ENCODE results near the gene RBM20.

RBM20 gene

DNA sequence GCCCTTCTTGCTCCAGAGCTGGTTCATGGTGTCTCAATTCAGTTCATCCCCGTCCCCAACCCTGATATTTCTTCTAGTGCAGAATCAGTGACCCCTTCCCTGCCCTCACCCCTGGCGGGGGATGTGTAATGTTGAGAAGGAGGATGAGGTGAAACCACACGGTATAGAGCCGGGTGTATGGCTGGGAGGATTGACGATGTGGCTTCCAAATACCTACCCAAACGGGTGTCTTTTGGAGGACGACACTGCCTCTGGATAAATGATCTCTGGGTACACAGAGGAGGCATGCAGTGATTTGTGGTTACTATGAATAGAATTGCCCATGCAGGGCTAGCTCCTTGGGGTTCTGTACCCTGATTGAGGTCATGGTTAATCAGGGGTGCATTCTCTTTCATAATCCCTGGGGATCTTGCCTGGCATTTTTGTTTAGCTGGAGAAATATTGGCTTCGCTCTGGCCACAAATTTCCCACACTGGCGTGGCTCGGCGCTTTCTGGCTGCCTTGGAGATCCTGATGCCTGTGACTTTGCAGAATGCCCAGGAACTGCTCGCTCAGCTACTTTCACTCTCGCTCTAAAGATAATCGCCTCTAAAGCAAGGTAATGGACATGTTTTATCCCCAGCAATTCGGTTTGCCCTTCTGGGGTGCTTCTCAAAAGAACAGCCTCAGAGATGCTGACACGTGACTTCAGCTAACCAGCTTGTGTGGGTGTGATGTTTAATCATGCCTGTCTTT lies 89.2 kb downstream of the RBM20 start:
- no peak for DNase-seq (ENCODE audit: low spot score)
- in situ Hi-C loops (cut with MboI; ENCODE audit: low pct_unique_long_range_greater_than_20kb, low sequenced_read_pairs, unreplicated experiment), result no loop called here
- TF ChIP-seq, protein P1, sequence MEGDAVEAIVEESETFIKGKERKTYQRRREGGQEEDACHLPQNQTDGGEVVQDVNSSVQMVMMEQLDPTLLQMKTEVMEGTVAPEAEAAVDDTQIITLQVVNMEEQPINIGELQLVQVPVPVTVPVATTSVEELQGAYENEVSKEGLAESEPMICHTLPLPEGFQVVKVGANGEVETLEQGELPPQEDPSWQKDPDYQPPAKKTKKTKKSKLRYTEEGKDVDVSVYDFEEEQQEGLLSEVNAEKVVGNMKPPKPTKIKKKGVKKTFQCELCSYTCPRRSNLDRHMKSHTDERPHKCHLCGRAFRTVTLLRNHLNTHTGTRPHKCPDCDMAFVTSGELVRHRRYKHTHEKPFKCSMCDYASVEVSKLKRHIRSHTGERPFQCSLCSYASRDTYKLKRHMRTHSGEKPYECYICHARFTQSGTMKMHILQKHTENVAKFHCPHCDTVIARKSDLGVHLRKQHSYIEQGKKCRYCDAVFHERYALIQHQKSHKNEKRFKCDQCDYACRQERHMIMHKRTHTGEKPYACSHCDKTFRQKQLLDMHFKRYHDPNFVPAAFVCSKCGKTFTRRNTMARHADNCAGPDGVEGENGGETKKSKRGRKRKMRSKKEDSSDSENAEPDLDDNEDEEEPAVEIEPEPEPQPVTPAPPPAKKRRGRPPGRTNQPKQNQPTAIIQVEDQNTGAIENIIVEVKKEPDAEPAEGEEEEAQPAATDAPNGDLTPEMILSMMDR (IDR thresholded peaks at IDR 0.05; ENCODE audit: extremely low read depth, insufficient read depth, missing control alignments), result no peak

DNA sequence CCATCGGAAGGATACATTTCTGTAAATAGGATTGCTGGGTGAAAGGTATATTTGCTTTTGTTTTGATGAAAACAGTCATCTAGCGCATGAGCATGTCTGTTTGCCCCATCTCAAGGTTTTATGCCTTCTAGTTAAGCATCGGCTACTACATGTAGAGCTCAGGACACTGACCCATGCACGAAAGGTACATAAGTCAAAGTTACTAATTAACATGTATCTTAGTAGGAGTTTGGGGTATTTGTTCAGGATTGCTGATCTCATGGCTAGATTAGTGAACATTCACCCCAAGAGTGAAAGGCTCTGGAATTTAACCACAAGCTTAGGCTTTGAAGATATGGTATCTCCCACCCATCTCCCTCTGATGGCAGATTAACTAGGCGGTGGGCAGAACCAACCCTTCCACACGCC lies 91.5 kb downstream of the RBM20 start:
- in situ Hi-C loops (cut with MboI; ENCODE audit: low pct_unique_long_range_greater_than_20kb, low sequenced_read_pairs, unreplicated experiment), result no loop called here
- TF ChIP-seq, protein P1 (IDR thresholded peaks at IDR 0.05; ENCODE audit: extremely low read depth, insufficient read depth, missing control alignments), result no peak
- DNase-seq (ENCODE audit: low spot score), result no peak

DNA sequence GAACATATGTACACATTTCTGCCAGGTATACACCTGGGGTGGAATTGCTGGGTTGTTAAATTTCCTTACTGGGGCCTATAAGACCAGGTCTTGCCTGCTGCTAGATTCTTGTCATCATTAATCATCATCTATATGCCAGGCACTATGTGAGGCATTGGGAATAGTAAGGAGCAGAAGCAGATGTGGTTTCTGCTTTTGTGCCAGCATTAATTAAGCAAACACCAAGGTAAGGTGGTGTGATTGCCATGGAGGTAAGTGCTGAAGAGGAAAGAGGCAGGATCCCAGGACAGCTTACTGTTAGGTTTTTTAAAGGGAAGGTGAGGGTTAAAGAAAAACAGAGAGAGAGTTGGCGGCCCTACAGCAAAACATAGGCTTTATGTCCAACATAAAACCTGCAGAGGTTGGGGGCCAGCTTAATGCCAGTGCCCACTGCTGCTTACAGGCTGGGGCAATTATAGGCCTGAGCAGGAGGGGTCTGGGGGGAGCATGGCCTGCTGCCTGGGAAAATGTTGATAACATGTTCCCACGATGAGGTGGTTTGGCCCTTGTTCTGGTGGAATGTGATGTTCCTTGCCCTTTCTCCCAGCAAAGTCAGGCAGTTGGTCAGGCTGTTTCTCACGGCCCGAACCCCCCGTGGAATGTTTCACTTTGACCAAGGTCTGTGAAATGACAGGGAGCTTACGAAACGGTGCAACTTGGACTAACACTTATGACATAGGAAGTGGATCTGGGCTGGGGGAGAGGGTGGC lies 93.9 kb downstream of the RBM20 start:
- TF ChIP-seq, protein P1 (IDR thresholded peaks at IDR 0.05; ENCODE audit: extremely low read depth, insufficient read depth, missing control alignments), result no peak
- in situ Hi-C loops (cut with MboI; ENCODE audit: low pct_unique_long_range_greater_than_20kb, low sequenced_read_pairs, unreplicated experiment), result no loop called here
- no peak for DNase-seq (ENCODE audit: low spot score)

GRCh38 chr10:110739811-110740271 lies 95.7 kb downstream of the RBM20 start:
- in situ Hi-C loops (cut with MboI; ENCODE audit: low pct_unique_long_range_greater_than_20kb, low sequenced_read_pairs, unreplicated experiment), result loop anchor here (10.0 kb wide), 1 partner anchor 145 kb away; no protein-coding TSS in a partner anchor
- no peak for DNase-seq (ENCODE audit: low spot score)
- TF ChIP-seq, protein P1 (IDR thresholded peaks at IDR 0.05; ENCODE audit: extremely low read depth, insufficient read depth, missing control alignments), result no peak

DNA sequence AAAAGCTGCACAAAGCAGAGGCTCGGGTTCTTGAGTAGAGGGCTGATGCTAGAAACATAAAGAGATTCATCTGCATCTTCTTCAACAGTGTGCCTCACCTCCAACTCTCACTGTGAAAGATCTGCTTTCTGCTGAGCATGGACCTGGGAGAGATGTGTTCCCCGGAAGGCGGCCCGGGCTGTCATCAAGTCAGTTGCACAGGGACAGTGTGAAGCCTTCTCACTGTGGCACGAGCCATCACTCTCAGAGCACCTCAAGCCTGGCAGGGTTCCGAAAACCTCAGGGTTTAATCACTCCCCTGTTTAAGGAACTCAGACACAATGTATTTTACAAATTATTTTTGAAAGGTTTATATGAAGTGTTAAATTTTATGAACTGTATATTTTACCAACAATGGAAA lies 98.7 kb downstream of the RBM20 start:
- in situ Hi-C loops (cut with MboI; ENCODE audit: low pct_unique_long_range_greater_than_20kb, low sequenced_read_pairs, unreplicated experiment), result loop anchor here (10.0 kb wide), 1 partner anchor 142 kb away; no protein-coding TSS in a partner anchor
- DNase-seq (ENCODE audit: low spot score), result no peak
- TF ChIP-seq, protein P1 (IDR thresholded peaks at IDR 0.05; ENCODE audit: extremely low read depth, insufficient read depth, missing control alignments), result no peak

GRCh38 chr10:110744782-110745181 lies 100.6 kb downstream of the RBM20 start:
- in situ Hi-C loops (cut with MboI; ENCODE audit: low pct_unique_long_range_greater_than_20kb, low sequenced_read_pairs, unreplicated experiment), result loop anchor here (10.0 kb wide), 1 partner anchor 140 kb away; no protein-coding TSS in a partner anchor
- TF ChIP-seq, protein P1 (IDR thresholded peaks at IDR 0.05; ENCODE audit: extremely low read depth, insufficient read depth, missing control alignments), result no peak
- no peak for DNase-seq (ENCODE audit: low spot score)
